Esophagus (tissue), 2 donors: ENCODE results near the gene ZEB1. TPM values are rescaled to one million over a fixed set of nuclear protein-coding genes. Genes with fewer than 3 reads are reported as not detected.

ENCODE experiments used
- H3K27ac ChIP-seq, 2 donors: one replicate each; pipeline ENCODE4 v1.5.1; 2013; ENCODE audit warnings: low read depth in 2 of 2, mild to moderate bottlenecking in 2 of 2, inconsistent platforms in 1 of 2, low read length in 1 of 2, moderate library complexity in 1 of 2
- H3K27me3 ChIP-seq, 2 donors: one replicate each; pipeline ENCODE4 v1.6.1; 2013; ENCODE audit warnings: low read length in 2 of 2, control low read depth in 1 of 2, mild to moderate bottlenecking in 1 of 2; ENCODE audit not compliant: insufficient read depth in 2 of 2, control insufficient read depth in 1 of 2
- H3K36me3 ChIP-seq, 2 donors: one replicate each; pipeline ENCODE4 v1.6.1; 2013; ENCODE audit warnings: low read length in 1 of 2; ENCODE audit not compliant: control insufficient read depth in 2 of 2, insufficient read depth in 2 of 2
- H3K4me1 ChIP-seq, 2 donors: one replicate each; pipeline ENCODE4 v1.6.1; 2013; ENCODE audit warnings: low read length in 1 of 2; ENCODE audit not compliant: control insufficient read depth in 2 of 2, insufficient read depth in 2 of 2
- H3K4me3 ChIP-seq, 2 donors: one replicate each; pipeline ENCODE4 v1.5.1; 2013; ENCODE audit warnings: low read length in 2 of 2, mild to moderate bottlenecking in 2 of 2, low read depth in 1 of 2, moderate library complexity in 1 of 2
- H3K9me3 ChIP-seq, 2 donors: one replicate each; pipeline ENCODE4 v1.6.1; 2013; ENCODE audit warnings: mild to moderate bottlenecking in 2 of 2, low read depth in 1 of 2, low read length in 1 of 2, moderate library complexity in 1 of 2; ENCODE audit not compliant: control insufficient read depth in 2 of 2, insufficient read depth in 1 of 2
- WGBS, 2 donors: extraction: QIAGEN DNeasy Blood & Tissue Kit; methylation state at CpG; one replicate each; pipeline ENCODE4 v1.1.7; 2013; 5-methylcytosine and 5-hydroxymethylcytosine counted together
- polyA plus RNA-seq, 2 donors: library from polyadenylated mRNA; stranded (reverse); fragments of 200-250 nt; gene quantifications; one replicate each; pipeline ENCODE4 v1.2.3, GENCODE V29; 2013
- donor health status: healthy with polysubstance abuse.
- donor health status: Bipolar disorder and iron deficiency.

Gene ZEB1
- polyA plus RNA-seq, 2 donors: 2.5 to 3.1 TPM

- WGBS, 2 donors: 93 to 95% methylated on average over 1 of the region's 1 CpG
Measured at GRCh38 chr10:31291123-31291522, 27.9 kb upstream of the ZEB1 start.

GRCh38 chr10:31294558-31294957, 24.5 kb upstream of the ZEB1 start:
- 71 to 76% methylated on average over 3 of the region's 3 CpGs for WGBS, 2 donors
- H3K9me3 ChIP-seq: no peaks in the 10 kb centered on the region
- H3K27ac ChIP-seq: no peak overlapping the region
- no peak overlapping the region for H3K4me3 ChIP-seq
- no peaks in the 10 kb centered on the region for H3K36me3 ChIP-seq
- H3K27me3 ChIP-seq: no peaks in the 10 kb centered on the region
- no peaks in the 10 kb centered on the region for H3K4me1 ChIP-seq

More at GRCh38 chr10:31291123-31291522, 27.9 kb upstream of the ZEB1 start:
- Histone ChIP-seq H3K27ac (no peak overlapping the region), H3K4me3 (no peak overlapping the region), H3K9me3 (no peaks in the 10 kb centered on the region), H3K4me1 (no peaks in the 10 kb centered on the region), H3K27me3 (no peaks in the 10 kb centered on the region), H3K36me3 (no peaks in the 10 kb centered on the region)

- WGBS, 2 donors: 53 to 66% methylated on average over 1 of the region's 1 CpG
- no peaks in the 10 kb centered on the region for H3K36me3 ChIP-seq
Measured at GRCh38 chr10:31296754-31297153, 22.3 kb upstream of the ZEB1 start.

DNA sequence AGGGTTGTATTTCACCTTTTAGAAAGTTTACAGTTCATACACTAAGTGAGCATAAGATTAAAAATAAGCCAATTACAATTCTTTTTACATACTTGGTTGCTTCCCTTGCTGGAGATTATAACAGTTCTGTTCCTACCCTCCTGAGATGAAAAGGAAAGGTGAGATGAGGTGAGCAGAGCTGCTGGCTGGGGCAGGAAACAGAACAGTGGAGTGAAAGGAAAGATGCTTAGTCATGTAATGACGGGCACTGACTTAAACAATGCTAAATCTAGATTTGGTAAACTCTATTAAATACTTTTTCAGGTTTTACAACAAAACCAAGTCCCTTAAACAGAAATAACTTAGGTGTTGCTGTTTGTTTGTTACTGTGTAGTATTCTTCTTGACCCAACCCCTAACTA, 19.9 kb upstream of the ZEB1 start:
- Histone ChIP-seq H3K27me3 (no peaks in the 10 kb centered on the region), H3K27ac (no peak overlapping the region), H3K36me3 (no peaks in the 10 kb centered on the region), H3K4me3 (no peak overlapping the region), H3K9me3 (no peaks in the 10 kb centered on the region), H3K4me1 (no peaks in the 10 kb centered on the region)
- WGBS, 2 donors: 21 to 30% methylated on average over 1 of the region's 1 CpG

More at GRCh38 chr10:31296754-31297153, 22.3 kb upstream of the ZEB1 start:
- Histone ChIP-seq H3K27me3 (no peaks in the 10 kb centered on the region), H3K27ac (no peak overlapping the region), H3K9me3 (no peaks in the 10 kb centered on the region), H3K4me1 (no peaks in the 10 kb centered on the region), H3K4me3 (no peak overlapping the region)

DNA sequence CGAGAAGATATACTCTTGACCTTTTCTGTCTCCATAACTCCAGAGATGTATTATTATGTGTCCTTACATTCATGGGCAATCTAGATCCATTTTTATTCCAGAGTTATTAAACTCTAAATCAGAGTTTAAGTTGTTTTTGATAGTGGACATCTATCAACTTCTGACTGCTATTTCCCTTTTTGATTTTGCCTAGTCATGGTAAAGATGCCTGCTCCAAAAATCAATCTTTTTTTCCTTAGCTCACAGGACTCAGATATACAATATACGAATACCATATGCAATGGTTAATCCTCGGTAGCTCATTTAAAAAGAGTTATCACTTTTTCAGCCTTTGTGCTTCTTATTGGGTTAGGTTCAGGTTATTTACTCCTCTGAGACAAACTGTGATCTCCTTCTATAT, 15.8 kb upstream of the ZEB1 start:
- Histone ChIP-seq H3K9me3 (no peaks in the 10 kb centered on the region), H3K27ac (no peak overlapping the region), H3K4me1 (no peaks in the 10 kb centered on the region), H3K36me3 (no peaks in the 10 kb centered on the region), H3K27me3 (no peaks in the 10 kb centered on the region), H3K4me3 (no peak overlapping the region)
- 72 to 79% methylated on average over 3 of the region's 3 CpGs for WGBS, 2 donors

- Histone ChIP-seq H3K4me1 (no peaks in the 10 kb centered on the region), H3K9me3 (no peaks in the 10 kb centered on the region), H3K27ac (no peak overlapping the region), H3K4me3 (no peak overlapping the region), H3K27me3 (no peaks in the 10 kb centered on the region), H3K36me3 (no peaks in the 10 kb centered on the region)
- 73 to 78% methylated on average over 6 of the region's 6 CpGs for WGBS, 2 donors
Measured at GRCh38 chr10:31304291-31304970, 14.6 kb upstream of the ZEB1 start.

DNA sequence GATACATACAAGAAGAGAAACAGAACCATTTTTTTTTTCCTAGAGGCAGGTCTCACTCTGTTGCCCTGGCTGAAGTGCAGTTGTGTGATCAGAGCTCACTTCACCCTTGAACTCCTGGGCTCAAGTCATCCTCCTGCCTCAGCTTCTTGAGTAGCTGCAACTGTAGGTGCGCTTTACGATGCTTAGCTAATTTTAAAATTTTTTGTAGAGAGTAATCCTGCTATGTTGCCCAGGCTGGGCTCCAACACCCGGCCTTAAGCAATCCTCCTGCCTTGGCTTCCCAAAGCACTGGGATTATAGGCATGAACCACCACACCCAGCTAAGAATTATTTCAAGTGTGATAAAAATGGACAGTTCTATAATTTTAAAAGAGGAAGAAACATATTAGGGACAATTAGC, 5.6 kb upstream of the ZEB1 start:
- H3K4me3 ChIP-seq: no peak overlapping the region
- H3K36me3 ChIP-seq: no peaks in the 10 kb centered on the region
- 88 to 89% methylated on average over 3 of the region's 3 CpGs for WGBS, 2 donors
- no peaks in the 10 kb centered on the region for H3K27me3 ChIP-seq
- H3K9me3 ChIP-seq: no peaks in the 10 kb centered on the region
- peaks cover 0 to 3% of the 10 kb centered on the region in 2 donors for H3K4me1 ChIP-seq
- no peak overlapping the region for H3K27ac ChIP-seq

DNA sequence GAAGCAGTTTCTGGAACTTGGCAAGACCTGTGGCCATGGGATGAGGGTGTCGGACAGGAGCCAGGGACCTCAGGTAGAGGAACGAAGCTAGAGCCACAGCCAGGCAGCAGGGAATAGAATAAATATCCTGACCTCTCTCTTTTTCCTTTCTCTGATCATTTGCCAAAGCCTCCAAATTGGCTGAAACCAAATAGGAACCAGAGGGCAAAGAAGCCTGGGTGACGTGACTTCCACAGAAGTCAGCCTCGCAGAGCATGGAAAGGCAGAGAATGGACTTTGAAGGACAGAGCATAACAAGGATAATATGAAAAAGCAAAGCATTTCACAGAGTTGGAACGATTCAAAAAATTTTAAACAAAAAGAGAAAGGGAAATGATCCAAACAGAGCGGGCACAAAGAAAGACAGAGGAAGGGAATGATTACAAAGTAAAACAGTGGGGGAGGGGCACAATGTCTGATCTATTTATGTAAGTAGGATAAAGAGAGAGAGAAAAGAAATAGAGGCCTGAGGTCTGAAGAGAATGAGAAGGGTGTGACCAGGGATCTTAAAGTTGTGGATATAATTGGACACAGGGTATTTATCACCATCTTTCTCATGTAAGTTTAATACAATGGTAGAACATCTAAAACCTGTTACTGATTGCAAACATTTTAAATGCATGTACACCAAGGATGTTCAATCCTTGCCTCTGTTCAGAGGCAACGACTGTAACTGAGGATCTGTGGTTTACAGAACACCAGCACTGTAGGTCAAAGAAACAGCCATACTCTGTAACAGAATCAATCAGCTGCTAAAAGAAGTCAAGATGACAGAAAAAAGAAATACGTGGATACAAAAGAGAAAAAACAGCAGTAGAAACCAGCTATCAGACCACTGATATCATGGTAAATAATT, 4.5 kb upstream of the ZEB1 start:
- Histone ChIP-seq H3K9me3 (no peaks in the 10 kb centered on the region), H3K27me3 (no peaks in the 10 kb centered on the region), H3K4me3 (no peak overlapping the region), H3K4me1 (peaks cover 0 to 3% of the 10 kb centered on the region in 2 donors), H3K27ac (no peak overlapping the region), H3K36me3 (no peaks in the 10 kb centered on the region)
- 61 to 71% methylated on average over 8 of the region's 8 CpGs for WGBS, 2 donors

DNA sequence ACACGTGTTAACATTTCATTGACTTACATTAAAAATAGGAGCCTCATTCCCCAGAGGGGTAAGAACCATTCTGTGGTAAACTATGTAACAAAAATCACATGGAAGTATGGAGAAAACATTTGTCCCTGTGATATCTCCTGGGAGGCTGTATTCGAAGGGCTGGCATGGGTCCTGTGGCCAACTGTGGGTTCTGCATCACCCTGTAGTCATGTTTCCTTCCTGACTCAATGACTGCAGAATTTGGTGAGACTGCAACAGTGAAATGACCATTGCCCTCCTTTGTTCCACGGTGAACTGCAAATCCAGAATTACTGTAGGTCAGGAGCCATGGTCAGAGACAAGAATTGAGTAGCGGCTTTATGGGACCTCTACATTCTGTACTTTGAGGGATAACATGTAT, 3.6 kb upstream of the ZEB1 start:
- Histone ChIP-seq H3K36me3 (no peaks in the 10 kb centered on the region), H3K27me3 (no peaks in the 10 kb centered on the region)
- 69 to 79% methylated on average over 4 of the region's 4 CpGs for WGBS, 2 donors

More for the DNA sequence above, 3.6 kb upstream of the ZEB1 start:
- H3K9me3 ChIP-seq: no peaks in the 10 kb centered on the region
- H3K4me1 ChIP-seq: peaks cover 0 to 3% of the 10 kb centered on the region in 2 donors
- H3K27ac ChIP-seq: no peak overlapping the region
- H3K4me3 ChIP-seq: no peak overlapping the region
